GM13977 (cell line): ENCODE results near the gene DOCK10.

Source experiments
- DNase-seq: peaks from one replicate; pipeline ENCODE4 v3.0.0; 2012; ENCODE audit warnings: low spot score
- CTCF ChIP-seq: IDR thresholded peaks from 2 replicates; pipeline ENCODE4 v1.5.1; 2012; ENCODE audit warnings: mild to moderate bottlenecking, control low read depth; ENCODE audit not compliant: insufficient read depth; ENCODE audit errors: extremely low read depth, missing control alignments
- in situ Hi-C: fragments of 300-500 bp; cut with MboI; formaldehyde crosslinking; loops from one replicate; pipeline ENCODE4 v1.12.0; 2022; ENCODE audit warnings: low sequenced_read_pairs, low pct_unique_long_range_greater_than_20kb, mixed read lengths, inconsistent platforms; ENCODE audit not compliant: unreplicated experiment

DOCK10 gene

GRCh38 chr2:224941960-224942359 lies 100.3 kb downstream of the DOCK10 start:
- in situ Hi-C loops = no loop called here
- no peak for DNase-seq
- TF ChIP-seq CTCF = no peak

- no peak for TF ChIP-seq CTCF
- in situ Hi-C loops = no loop called here
- no peak for DNase-seq
Observed at GRCh38 chr2:224940618-224941017, 101.7 kb downstream of the DOCK10 start.

GRCh38 chr2:224938651-224939182 lies 103.6 kb downstream of the DOCK10 start:
- in situ Hi-C loops = loop anchor here (10.0 kb wide), 1 partner anchor 66 kb away; no protein-coding TSS in a partner anchor
- TF ChIP-seq CTCF = no peak
- DNase-seq = no peak

DNA sequence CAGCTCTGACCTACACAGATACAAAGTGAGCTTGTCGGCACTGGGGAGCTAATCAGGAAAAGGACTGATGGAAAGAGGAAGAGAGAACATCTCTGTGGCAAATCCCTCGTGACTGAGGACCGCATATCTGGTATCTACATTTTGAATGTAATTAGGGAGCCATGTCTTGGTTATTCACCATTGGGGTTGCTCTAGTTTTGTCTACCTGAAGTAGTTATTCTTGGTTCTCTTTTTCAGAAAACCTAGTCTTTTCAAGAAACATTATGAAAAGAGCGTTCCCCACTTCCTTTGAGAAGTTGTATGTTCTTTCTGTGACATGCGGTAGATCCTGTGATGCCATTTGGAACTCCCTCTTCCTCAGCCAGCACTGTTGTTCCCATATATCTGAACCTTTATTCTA lies 104.4 kb downstream of the DOCK10 start:
- no peak for TF ChIP-seq CTCF
- in situ Hi-C loops = loop anchor here (10.0 kb wide), 1 partner anchor 67 kb away; no protein-coding TSS in a partner anchor
- DNase-seq = peak; percentile 50

DNA sequence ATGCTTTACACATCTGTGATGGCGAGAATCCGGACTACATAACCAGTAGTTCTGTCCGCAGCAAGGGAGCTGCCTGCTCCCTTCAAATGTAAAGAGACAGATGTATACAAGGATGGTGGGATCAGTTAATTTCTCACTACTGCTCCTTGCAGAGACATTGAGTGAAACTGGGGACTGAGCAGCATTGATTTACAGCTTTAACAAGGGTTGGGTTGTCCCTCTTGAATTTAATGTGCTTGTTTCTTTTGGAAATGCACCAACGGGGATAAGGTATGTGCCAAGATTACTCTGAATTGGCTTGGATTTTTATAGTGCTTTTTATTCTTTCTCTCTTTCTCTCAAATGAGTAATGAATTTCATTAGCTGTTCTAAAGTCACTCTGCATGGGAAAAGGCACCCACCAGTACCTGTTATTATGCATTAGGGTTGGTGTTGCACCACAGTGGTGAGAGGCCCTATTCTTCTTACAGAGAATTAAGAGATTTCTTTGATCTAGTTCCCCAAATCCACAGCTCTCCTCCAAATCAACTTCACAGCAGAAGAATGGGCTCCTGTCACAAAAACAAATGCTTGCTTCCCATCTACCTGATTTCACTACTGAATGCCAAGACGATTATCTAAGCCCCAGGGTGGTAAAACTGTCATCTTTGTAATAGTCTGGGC lies 107.6 kb downstream of the DOCK10 start:
- DNase-seq = no peak
- TF ChIP-seq CTCF = no peak
- in situ Hi-C loops = loop anchor here (10.0 kb wide), 1 partner anchor 70 kb away; no protein-coding TSS in a partner anchor

GRCh38 chr2:224933431-224933830 lies 108.8 kb downstream of the DOCK10 start:
- in situ Hi-C loops = loop anchor here (10.0 kb wide), 1 partner anchor 71 kb away; no protein-coding TSS in a partner anchor
- no peak for DNase-seq
- TF ChIP-seq CTCF = no peak

DNA sequence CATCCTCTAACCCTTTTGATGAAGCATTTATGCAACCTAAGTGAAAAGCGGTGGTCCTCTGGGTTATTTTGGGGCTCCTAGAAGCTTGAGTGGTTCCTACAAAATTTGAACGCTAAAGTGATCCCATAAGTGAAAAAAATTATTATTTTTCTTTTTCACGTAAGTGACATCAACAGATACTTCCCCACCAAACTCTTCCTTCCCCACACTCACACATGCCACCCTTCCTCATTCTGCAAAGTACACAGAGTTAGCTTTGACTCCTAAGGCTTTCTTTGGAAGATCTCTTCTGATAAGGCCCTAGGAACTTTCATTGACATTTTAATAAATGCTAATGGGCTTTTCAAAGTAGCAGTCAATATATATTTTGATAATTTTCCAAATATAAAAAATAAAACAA lies 109.7 kb downstream of the DOCK10 start:
- TF ChIP-seq CTCF = no peak
- DNase-seq = no peak
- in situ Hi-C loops = loop anchor here (10.0 kb wide), 1 partner anchor 72 kb away; no protein-coding TSS in a partner anchor
